PC-3 (cell line): ENCODE data around the gene NEDD4L.

ENCODE experiments used
- CTCF ChIP-seq: fragments of 300-600 bp; sonication (generic); conservative IDR thresholded peaks from 2 replicates; pipeline ENCODE4 v1.5.1; 2017; ENCODE audit warnings: antibody characterized with exemption, low read depth, mild to moderate bottlenecking, low read length
- EZH2 ChIP-seq: fragments of 300-600 bp; sonication (generic); IDR thresholded peaks from one replicate; pipeline ENCODE4 v1.6.1; 2017; ENCODE audit warnings: antibody characterized with exemption, mild to moderate bottlenecking, low read length; ENCODE audit not compliant: unreplicated experiment

DNA sequence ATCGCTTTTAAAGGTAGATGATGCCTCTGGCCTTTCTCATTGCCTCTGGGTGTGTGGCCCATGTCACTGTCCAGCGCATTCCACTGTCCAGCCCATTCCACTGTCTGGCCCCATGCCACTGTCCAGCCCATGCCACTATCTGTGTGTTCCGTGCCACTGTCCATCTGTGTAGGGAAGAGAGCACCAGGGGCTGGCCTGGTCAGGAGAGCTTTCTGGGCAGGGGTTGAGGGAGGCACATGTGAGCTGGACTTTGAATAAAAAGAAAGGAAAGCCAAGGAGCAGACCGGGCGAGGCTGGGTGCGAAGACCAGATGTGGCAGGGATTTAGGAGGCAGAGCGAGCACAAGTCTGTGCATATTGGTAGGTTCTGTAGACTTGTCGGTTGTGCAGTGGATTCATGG is 236.2 kb downstream of the NEDD4L start:
- TF ChIP-seq CTCF: no peak
- TF ChIP-seq EZH2: no peak
